Measurements from ENCODE around the gene MYH10.
"Not testable (repeated sequence)": the region's sequence is repeated elsewhere in the genome, so short reads cannot be mapped to it uniquely, and the experiment has no call there.

Gene MYH10

DNA sequence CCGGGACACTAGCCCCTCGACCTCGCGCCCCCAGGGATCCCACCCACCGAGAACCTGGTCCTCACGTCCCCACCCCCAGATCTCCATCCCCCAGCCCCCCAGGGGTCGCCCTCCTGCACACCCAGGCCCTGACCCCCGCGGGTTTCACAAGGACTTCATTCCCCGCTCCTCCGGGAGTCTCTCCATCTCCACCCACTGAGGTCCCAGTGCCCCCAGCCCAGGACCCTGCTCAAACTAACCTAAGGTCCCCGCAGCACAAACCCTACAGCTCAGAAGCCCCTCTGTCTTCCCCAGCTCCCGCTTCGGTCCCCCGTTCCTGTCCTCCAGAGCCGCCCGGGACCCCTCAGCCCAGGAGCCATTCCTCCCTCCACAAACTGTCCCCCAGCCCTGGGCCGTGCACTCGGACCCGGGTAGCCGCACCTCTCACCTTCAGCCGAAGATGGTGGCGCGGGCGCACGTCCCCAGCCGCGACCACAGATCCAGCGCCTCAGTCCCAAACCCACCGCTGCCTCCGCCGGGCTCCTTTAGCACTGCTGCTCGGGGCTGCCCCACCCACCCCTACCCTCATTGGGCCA is at the start of gene MYH10:
Gene MYH10, minus strand, starts transcription at position 499 of the 575 bp plus-strand sequence. CDS start 7,479 bp downstream, outside the sequence.
- DNase-seq (ENCODE audit: low read depth in 2 of 2): no peak

GRCh38 chr17:8679126-8679525 is 48.6 kb upstream of the MYH10 start:
- DNase-seq (ENCODE audit: low read depth in 2 of 2): no peak

DNA sequence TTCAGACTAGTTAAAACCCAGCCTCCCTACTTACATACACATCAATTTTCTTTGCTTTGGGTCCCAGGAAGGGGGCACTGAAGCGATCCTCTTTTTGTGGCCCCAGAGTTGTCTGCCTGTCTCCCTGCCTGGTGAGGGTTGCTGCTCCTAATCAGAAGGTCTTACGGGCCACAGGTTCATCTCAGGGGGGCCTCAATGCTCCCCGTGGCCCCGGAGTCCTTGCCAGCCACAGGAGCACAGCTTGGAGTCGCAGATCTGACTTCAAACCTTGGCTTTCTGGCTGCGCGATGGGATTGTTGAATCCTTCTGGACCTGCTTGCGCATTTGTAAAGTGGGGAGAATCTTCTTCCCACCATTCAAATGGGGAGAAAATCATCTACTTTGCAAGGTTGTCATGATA is 44.8 kb upstream of the MYH10 start:
- no peak for DNase-seq (ENCODE audit: low read depth in 2 of 2)

DNA sequence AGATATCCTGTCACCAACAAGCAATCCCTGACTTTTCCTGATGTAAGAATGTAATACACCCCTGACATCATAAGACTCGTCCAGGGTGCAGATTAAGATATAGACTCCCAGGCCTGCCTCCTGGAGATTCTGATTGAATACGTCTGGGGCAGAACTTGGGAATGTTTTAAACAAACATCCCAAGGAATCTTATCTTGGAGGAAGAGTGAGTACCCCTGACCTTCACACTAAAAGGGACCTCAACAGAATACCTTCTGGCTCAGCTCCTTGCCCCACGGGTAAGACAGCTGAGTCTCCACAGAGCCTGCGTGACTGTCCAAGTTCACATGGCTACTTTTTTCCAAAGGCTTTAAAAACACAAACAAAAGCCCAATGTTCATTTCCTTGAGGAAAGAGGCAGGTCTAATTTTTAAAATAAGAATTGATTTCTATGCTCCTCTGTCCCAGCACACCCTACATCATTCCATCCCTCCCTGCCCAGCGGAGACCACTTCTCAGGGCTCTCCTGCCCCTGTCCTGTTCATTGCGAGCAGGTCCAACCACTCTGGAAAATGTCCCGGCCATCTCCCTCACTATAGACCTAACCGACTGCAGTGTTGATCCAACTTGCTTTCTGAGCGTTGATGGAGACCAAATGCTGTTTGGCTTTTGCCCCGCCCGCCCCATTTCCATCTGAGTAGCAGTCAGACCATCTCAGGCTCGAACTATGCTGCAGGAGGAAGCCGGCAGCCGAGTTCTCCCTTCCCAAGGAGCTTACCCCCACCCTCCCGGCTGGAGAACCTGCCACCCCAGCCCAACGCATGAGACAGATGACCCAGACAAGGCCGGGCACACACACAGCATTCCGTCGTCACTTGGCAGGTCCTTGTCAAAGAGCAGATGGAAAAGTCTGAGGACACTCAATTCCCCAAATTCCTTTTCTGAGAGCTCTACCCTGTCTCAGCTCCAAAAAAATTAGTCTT is 44.1 kb upstream of the MYH10 start:
- no peak for DNase-seq (ENCODE audit: low read depth in 2 of 2)

DNA sequence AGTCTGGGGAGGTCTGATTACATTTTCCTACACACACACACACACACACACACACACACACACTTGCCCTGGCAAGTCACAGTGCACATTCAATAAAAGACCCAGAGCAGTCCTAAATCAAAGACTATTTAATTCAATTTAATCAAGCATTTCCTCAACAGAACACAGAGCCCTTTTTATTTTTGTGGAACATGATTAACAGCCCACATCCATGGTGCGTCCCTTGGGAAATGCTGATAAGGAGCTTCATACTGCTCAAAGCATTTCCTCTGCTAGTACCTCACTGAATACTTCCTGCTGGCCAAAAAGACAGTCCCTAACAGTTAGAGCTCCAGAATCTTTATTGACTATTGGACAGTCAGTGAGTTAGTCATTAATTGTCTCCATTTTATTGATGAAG is 43.1 kb upstream of the MYH10 start:
- no peak for DNase-seq (ENCODE audit: low read depth in 2 of 2)

DNA sequence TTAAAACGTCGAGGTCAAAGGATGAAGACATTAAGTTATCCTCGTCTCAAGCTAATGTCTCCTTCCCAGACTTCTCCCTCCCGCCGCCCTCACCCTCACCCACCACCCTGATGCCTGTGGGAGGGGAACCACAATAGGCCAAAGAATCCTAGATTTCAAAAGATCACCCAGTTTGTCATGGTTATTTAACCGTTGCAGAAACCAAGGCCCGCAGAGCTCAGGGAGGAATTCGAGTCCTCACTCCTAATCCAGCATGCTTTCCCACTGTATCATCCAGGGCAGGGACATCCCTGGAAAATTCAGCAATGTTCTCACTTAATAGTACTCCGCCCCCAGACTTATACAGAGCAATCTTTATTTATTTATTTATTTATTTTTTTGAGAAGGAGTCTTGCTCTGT is 41.8 kb upstream of the MYH10 start:
- no peak for DNase-seq (ENCODE audit: low read depth in 2 of 2)

DNA sequence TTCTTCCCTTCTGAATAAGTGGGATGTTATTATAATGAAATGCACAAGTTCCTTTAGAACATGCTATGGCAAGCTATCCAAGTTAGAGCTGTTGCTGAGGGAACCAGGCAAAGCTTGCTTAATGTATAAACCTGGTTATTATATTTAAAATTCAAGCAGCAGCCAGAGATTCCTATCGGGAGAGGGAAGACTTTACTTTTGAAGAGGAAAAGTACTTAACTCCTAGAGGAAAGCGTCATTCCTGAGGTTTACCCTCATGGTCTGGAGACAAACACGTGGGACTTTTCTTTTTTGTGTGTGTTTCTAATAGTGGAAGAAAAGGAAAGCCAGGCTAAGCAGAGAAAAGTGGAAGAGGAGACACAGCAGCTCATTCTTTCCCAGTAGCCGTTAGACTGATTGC is 39.9 kb upstream of the MYH10 start:
- no peak for DNase-seq (ENCODE audit: low read depth in 2 of 2)

DNA sequence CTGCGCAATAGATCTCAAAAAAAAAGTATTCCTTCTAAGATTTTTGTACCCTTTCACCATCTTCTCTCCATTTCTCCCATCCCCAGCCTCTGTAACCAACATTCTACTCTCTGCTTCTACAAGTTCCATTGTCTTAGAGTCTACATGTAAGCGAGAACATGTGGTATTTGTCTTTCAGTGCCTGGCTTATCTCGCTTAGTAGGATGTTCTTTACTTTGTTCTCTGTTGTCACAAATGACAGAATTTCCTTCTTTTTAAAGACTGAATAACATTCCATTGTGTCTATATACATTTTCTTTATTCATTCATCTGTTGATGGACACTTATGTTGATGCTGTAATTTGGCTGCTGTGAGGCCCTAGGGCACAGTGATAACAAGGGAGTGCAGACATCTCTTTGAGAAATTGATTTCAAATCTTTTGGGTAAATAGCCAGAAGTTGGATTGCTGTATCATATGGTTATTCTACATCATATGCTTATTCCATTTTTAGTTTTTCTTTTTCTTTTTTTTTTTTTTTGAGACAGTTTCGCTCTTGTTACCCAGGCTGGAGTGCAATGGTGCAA is 37.7 kb upstream of the MYH10 start:
- DNase-seq (ENCODE audit: low read depth in 2 of 2): no peak

DNA sequence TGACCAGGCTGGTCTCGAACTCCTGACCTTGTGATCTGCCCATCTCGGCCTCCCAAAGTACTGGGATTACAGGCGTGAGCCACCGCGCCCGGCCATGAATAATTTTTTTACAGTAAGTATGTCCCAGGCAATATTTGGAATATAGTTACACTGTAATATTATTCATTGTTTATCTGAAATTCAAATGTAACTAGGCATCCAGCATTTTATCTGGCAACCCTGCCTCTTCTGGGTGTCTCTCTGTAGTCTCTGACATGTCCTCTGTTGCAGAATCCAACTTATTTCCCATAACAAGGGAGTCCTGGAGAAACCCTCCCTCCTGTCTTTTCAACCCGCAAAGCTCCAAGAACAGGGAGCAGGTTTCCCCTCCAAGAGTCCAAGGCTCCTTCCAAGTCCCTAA is 36.9 kb upstream of the MYH10 start:
- no peak for DNase-seq (ENCODE audit: low read depth in 2 of 2)

DNA sequence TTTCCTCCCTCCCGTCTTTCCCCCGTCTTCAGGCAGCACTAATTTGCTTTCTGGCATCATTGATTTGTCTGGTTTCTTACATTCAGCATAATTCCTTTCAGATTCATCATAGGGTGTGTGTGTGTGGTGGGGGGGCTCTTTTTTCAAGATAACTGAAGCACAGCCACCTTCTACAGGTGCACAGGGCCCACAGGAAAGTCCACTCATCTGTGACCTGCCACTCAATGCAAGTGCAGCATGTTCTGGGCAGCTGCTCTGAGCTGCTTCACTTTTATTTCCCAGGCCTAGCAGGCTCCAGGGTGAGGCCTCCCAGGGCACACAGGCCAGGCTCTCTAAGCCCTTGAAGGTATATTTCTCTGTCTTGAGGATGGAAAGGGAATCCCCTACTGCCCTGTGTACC is 35.2 kb upstream of the MYH10 start:
- no peak for DNase-seq (ENCODE audit: low read depth in 2 of 2)

DNA sequence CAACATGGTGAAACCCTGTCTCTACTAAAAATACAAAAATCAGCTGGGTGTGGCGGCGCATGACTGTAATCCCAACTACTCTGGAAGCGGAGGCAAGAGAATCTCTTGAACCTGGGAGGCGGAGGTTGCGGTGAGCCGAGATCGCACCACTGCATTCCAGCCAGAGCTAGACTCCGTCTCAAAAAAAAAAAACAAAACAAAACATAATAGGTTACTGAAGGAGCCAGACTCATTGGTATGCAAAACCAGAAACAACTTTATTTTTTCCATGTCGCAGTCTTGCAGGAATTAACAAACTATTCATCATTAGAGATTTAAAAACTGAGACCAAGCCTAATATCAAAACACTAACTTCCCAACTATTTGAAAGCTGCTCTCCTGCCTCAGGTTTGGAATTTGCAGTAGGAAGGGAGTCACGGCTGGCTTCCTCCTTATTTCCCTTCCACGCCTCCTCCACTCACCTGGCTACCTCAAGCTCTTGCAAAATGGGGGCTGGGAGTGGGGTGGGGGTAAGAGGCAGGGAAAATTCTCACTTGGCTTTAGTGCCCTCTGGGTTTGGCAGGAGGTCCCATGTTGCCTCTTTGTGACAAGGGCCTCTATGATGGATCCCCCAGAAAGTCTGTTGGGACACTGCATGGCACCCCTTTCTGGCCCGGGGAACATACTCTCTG is 34.1 kb upstream of the MYH10 start:
- no peak for DNase-seq (ENCODE audit: low read depth in 2 of 2)

DNA sequence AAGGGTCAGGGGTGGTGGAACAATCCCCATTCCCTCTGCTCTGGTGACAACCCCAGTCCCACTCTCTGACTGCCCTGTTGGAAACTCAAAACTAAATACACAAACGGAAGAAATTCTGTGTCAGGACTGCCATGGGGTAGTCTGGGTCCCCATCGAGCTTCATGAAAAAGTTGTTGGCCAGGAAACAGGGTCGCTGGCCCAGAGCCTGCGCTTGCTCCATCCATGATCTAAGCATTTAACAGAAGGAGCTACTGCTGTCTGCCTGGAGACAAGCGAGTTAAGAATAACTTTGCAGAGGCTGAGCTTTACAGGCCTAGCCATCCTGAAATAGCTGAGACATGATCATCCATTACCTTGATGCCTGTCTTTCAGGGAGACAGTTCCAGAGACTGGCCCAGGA is 32.4 kb upstream of the MYH10 start:
- no peak for DNase-seq (ENCODE audit: low read depth in 2 of 2)

- no peak for DNase-seq (ENCODE audit: low read depth in 2 of 2)
Measured at GRCh38 chr17:8662076-8662831, 31.7 kb upstream of the MYH10 start.

DNA sequence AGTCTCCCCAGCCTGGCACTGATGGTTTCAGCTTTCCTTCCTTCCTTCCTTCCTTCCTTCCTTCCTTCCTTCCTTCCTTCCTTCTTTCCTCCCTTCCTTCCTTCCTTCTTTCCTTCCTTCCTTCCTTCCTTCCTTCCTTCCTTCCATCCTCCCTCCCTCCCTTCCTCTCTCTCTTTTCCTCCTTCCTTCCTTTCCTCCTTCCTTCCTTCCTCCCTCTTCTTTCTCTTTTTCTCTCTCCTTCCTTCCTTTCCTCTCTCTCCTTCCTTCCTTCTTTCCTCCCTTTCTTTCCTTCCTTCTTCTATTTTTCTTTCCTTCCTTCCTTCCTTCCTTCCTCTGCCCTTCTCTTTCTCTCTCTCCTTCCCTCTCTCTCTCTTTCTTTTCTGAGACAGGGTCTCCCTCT is 30.2 kb upstream of the MYH10 start:
- DNase-seq (ENCODE audit: low read depth in 2 of 2): not testable (repeated sequence)

GRCh38 chr17:8659758-8660410 is 29.4 kb upstream of the MYH10 start:
- DNase-seq (ENCODE audit: low read depth in 2 of 2): no peak

- DNase-seq (ENCODE audit: low read depth in 2 of 2): no peak
Measured at GRCh38 chr17:8658810-8659209, 28.3 kb upstream of the MYH10 start.

- DNase-seq (ENCODE audit: low read depth in 2 of 2): no peak
Measured at GRCh38 chr17:8656693-8657092, 26.2 kb upstream of the MYH10 start.

- no peak for DNase-seq (ENCODE audit: low read depth in 2 of 2)
Measured at GRCh38 chr17:8654822-8655221, 24.3 kb upstream of the MYH10 start.

- no peak for DNase-seq (ENCODE audit: low read depth in 2 of 2)
Measured at GRCh38 chr17:8651013-8651412, 20.5 kb upstream of the MYH10 start.

DNA sequence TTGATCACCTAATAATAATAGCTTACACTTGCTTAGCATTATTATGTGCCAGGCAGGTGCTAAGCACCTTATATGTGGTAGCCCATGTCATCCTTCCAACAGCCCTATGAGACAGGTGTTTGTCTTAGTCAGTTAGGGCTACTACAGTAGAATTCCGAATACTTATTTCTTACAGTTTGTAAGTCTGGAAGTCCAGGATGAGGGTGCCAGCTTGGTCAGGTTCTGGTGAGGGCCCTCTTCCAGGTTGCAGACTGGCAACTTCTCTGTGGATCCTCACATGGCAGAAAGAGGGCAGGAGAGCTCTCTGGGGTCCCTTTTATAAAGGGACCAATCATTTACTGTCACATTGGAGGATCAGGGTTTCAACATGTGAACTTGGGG is 19.6 kb upstream of the MYH10 start:
- no peak for DNase-seq (ENCODE audit: low read depth in 2 of 2)

Measured in stimulated activated CD4-positive, alpha-beta T cell treated with anti-CD3 and anti-CD28 coated beads, Interleukin-15, amount 100 ng/mL, for 48 hours (primary cell).